Activated CD8-positive, alpha-beta memory T cell treated with anti-CD3 and anti-CD28 coated beads for 48 hours (primary cell): ENCODE results near the gene HJV.
A peak's percentile ranks its signal among the peaks of the same experiment; 100 is the strongest.

Experiments
- DNase-seq, 3 experiments: peaks; one replicate each; pipeline ENCODE4 v3.0.0-alpha.2; 2020; ENCODE audit warnings: low read depth in 2 of 3, low spot score in 2 of 3

The HJV gene

GRCh38 chr1:146022403-146023127 lies 1.0 kb upstream of the HJV start:
- no peak for DNase-seq

- DNase-seq = no peak
These were observed 487 bp downstream of the HJV start for GRCh38 chr1:146021050-146021445.

- DNase-seq = no peak
These were observed 1.2 kb downstream of the HJV start for GRCh38 chr1:146020058-146021049.

- DNase-seq = no peak
These were observed 2.1 kb downstream of the HJV start for GRCh38 chr1:146019231-146020057.

GRCh38 chr1:146016891-146017290 lies 4.6 kb downstream of the HJV start:
- no peak for DNase-seq

- DNase-seq = no peak
These were observed 8.0 kb downstream of the HJV start for GRCh38 chr1:146013559-146013922.

- no peak for DNase-seq
These were observed 8.6 kb downstream of the HJV start for GRCh38 chr1:146012703-146013558.

GRCh38 chr1:146010126-146010738 lies 11.3 kb downstream of the HJV start:
- no peak for DNase-seq

GRCh38 chr1:146007489-146008133 lies 13.9 kb downstream of the HJV start:
- no peak for DNase-seq

- no peak for DNase-seq
These were observed 19.8 kb downstream of the HJV start for GRCh38 chr1:146001709-146002108.

- DNase-seq = no peak
These were observed 22.1 kb downstream of the HJV start for GRCh38 chr1:145999321-146000024.

- no peak for DNase-seq
These were observed 23.9 kb downstream of the HJV start for GRCh38 chr1:145997718-145998023.

GRCh38 chr1:145997016-145997717 lies 24.4 kb downstream of the HJV start:
- peak in 1 of 3 experiments; percentile 26 for DNase-seq

- peak; percentile 65 to 87 (median 86) for DNase-seq
These were observed 25.0 kb downstream of the HJV start, which contains the start of gene TXNIP for GRCh38 chr1:145996433-145997015. TSS of gene TXNIP (minus strand) at chr1:145996579. CDS start at chr1:145996266, 313 bp downstream.

GRCh38 chr1:145995964-145996432 lies 25.5 kb downstream of the HJV start:
- no peak for DNase-seq

GRCh38 chr1:145995148-145995881 lies 26.2 kb downstream of the HJV start:
- no peak for DNase-seq
